ENCODE measurements around the gene HMGN3.

DNA sequence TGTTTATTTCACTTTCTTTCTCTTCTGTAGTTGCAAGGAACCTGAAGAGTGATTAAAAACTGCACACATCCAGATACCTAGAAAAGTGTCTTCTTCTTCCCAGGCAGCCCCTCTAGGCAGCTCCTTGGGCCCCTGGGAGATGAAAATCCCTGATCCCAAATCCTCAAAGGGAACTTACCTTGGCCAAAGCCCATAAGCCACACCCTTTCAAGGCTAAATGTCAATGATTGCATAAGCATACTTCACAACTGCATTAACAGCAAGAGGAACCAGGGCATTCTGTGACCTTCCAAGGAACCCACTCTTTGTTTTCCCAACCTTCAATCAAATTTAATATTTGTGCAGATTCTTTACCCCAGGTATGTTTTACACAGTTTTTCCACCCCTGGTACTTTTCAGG, 4.4 kb upstream of the HMGN3 start:
- TF ChIP-seq EZH2 (IDR thresholded peaks at IDR 0.05; ENCODE audit: borderline replicate concordance) (no peak), CTCF (IDR thresholded peaks at IDR 0.05; ENCODE audit: poor library complexity) (no peak)
